RKO (cell line): ENCODE data around the gene RGS3.

Experiments used
- DNase-seq: peaks from one replicate; pipeline ENCODE4 v3.0.0-alpha.2; 2016; ENCODE audit warnings: low spot score

The RGS3 gene

GRCh38 chr9:113511856-113512761, 48.6 kb downstream of the RGS3 start:
- no peak for DNase-seq

GRCh38 chr9:113513111-113513510, 49.6 kb downstream of the RGS3 start:
- no peak for DNase-seq

GRCh38 chr9:113513536-113513935, 50.0 kb downstream of the RGS3 start:
- no peak for DNase-seq

- no peak for DNase-seq
Observed at GRCh38 chr9:113514061-113514460, 50.5 kb downstream of the RGS3 start.

GRCh38 chr9:113514748-113515147, 51.2 kb downstream of the RGS3 start:
- DNase-seq, result no peak

- DNase-seq, result no peak
Observed at GRCh38 chr9:113515862-113516261, 52.3 kb downstream of the RGS3 start.

GRCh38 chr9:113516840-113517577, 53.5 kb downstream of the RGS3 start:
- DNase-seq, result no peak

GRCh38 chr9:113519426-113520108, 56.0 kb downstream of the RGS3 start:
- no peak for DNase-seq

- no peak for DNase-seq
Observed at GRCh38 chr9:113520109-113520642, 56.6 kb downstream of the RGS3 start.

- no peak for DNase-seq
Observed at GRCh38 chr9:113521693-113522255, 58.2 kb downstream of the RGS3 start.

- no peak for DNase-seq
Observed at GRCh38 chr9:113522419-113522818, 58.9 kb downstream of the RGS3 start.

GRCh38 chr9:113522858-113523257, 59.3 kb downstream of the RGS3 start:
- DNase-seq, result no peak

GRCh38 chr9:113523421-113524141, 60.1 kb downstream of the RGS3 start:
- DNase-seq, result no peak

GRCh38 chr9:113524468-113524867, 60.9 kb downstream of the RGS3 start:
- DNase-seq, result no peak

- no peak for DNase-seq
Observed at GRCh38 chr9:113525205-113525604, 61.7 kb downstream of the RGS3 start.

- DNase-seq, result no peak
Observed at GRCh38 chr9:113525831-113526230, 62.3 kb downstream of the RGS3 start.

GRCh38 chr9:113526231-113526746, 62.8 kb downstream of the RGS3 start:
- DNase-seq, result no peak

GRCh38 chr9:113526841-113527240, 63.3 kb downstream of the RGS3 start:
- DNase-seq, result no peak

- DNase-seq, result no peak
Observed at GRCh38 chr9:113528088-113528487, 64.6 kb downstream of the RGS3 start.

- no peak for DNase-seq
Observed at GRCh38 chr9:113528811-113529210, 65.3 kb downstream of the RGS3 start.

- DNase-seq, result no peak
Observed at GRCh38 chr9:113529336-113530009, 65.9 kb downstream of the RGS3 start.
